HG03457 (cell line): ENCODE data around the gene SLC43A3.

Experiments used
- ATAC-seq: cut with Tn5 transposase; IDR thresholded peaks from one replicate; pipeline ENCODE4 v1.9.1; 2021; ENCODE audit warnings: moderate number of reproducible peaks; ENCODE audit not compliant: unreplicated experiment

The SLC43A3 gene

DNA sequence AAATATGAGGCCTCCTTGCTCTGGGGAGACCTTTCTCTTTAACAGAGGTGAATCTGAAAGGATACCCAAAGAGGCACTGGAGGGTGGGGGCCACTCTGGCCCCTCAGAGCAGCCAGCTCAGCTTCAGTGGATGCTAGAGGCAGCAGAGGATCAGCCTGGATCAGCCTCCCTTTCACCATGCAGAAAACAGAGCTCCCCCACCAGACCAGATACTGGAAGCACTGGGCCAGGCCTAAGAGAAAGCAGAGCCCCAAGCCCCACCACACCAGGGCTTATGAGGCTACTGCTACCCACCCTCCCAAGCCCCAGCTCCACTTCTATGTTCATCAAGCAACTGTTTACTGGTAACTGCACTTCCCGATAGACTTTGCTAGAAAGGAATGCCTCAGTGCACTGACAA, 4.0 kb upstream of the SLC43A3 start:
- no peak for ATAC-seq

DNA sequence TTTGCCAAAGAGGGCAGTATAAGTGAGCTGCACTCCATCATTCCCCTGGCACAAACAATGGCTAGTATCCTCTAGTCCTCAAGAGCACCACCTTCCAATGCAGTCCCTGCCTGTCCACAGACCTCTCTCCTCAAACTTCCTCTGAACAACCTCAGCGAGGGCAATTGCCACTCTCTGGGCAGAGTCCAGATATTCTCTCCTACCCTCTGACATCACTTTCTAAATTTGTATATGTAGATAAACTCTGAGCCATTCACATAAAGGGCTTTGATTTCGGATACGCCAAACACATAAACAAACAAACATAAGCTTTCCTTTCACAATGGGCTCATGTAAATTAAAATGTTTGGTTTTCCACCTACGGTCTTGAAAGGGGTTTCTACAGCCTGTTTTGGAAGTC, 3.0 kb upstream of the SLC43A3 start:
- no peak for ATAC-seq

DNA sequence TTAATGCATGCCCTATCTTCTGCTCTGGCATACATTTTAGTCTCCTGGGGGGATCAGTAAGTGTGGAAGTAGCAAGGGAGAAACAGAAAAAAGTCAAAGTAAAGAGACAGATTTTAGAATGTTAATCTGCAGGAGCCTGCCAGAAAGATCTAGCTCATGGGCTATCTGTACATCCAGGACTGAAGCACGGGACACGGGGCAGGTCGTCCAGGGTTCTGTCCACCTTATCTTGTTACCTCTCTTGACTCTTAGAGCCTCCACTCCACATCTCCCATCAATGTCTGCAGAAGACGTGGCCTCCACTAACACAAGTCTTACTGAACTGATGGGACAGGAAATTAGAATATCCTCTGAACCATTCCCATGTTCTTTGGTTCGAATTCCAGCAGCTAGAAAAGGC, 1.7 kb upstream of the SLC43A3 start:
- ATAC-seq = no peak

DNA sequence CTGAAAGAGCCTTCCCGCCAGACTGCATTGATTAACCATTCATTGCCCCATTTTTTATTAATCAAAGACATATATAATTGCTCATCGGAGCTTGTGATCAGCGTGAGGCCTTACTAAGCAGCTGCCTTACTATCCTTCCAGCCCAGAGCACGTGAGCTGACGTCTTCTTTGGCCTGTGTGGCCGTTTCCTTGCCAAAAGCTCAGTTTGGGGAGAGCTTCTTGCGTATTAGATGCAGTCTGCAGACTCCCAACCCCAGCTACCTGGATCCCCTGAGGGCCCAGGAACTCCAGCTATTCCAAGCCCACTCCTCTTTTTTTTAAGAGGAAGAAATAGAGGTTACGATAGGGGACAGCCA, 784 bp upstream of the SLC43A3 start:
- no peak for ATAC-seq

DNA sequence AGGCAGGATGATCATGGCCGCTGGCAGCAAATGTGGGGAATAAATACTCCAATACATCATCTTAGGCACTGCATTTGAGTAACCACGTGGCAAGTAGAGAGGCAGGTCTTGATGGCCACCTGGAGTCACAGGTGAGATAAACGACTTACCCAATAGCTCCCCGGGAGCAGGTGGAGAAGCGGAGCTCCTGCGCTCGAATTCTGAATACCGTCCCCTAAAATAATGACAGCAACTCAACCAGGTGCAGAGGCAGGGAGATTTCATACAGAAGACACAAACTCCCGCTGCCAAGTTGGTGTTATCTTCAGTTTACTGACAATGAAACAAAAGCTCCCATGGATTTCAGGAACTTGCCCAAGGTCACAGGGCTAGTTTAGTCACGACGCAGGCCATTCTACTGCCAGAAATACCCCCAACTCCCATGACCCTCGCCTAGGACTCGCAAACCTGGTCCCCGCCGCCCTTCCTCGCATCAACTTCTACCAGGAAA, 437 bp downstream of the SLC43A3 start:
- no peak for ATAC-seq

DNA sequence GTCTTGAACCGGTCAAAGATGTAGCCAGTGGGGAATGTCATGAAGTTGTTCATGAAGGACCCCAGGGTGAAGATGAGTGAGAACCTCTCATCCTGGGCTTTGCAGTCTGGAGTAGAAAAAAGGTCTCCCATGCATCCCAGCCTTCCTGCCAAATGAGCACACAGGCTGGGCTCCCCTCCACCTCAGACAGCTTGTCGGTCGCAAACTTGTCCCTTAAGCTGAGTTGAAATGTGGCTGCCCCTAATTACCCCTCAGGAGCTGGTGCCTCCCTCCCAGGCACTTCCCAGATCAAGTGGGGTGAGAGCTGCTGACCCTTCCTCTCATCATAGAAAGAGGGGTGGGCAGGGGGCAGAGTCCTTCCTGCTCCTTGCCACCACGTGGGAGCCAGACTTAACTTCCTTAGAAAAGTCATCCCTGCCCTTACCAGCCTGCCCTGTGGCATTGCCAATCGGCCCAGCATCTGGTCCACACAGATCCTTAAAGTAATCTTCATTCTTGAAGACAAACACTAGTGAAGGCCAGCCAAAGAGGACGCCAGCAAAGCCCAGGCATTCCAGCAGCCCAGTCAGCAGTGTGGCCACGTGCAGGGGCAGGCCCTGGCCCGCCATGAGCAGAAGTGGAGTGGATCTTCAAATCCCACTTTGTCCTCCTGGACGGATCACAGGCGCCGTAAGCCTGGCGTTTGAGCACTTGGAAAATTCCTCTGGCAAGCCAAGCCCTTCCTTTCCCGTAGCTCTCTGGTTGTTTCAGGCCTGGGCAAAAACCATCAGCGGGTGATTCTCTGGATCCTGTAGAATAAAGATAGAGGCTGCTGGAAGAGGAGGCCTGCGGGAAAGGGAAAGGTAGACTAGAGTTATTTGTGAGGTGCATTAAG, 1.1 kb downstream of the SLC43A3 start:
- no peak for ATAC-seq

DNA sequence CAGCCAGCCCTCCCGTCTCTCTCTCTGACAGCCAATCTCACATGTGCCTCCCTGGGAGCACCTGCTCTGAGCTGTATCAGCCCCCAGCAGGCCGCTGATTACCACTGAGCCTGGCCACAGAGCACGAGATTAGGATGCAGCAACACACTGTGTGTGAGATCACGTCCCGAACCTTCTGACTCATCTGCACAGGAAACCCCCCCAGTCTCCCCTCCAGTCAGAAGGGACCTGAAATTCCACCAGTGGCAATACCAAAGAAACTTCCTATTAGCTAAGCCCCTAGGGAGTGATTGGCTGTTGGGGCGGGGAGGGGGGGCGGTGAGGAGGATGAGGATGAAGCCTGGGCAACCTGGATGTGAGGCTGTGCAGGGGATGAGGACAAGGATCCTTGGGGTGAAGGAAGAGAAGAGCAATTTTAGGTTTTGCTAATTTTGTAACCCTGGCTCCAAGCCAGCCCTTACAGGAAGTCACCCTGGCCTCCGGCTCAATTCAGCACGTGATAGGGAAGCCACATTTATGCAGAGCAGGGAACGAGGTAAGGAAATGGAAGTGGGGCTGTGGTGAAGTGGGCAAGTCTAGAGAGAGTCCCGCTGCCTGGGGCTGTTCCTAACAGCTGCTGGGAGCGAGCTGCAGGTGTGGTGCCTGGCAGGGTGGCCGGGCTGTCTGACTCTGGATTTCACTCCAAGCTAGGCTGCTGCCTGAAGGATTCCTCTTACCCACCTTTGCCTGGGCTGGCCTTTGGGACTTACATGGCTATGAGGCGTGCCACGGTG, 1.9 kb downstream of the SLC43A3 start:
- ATAC-seq = peak; percentile 92

DNA sequence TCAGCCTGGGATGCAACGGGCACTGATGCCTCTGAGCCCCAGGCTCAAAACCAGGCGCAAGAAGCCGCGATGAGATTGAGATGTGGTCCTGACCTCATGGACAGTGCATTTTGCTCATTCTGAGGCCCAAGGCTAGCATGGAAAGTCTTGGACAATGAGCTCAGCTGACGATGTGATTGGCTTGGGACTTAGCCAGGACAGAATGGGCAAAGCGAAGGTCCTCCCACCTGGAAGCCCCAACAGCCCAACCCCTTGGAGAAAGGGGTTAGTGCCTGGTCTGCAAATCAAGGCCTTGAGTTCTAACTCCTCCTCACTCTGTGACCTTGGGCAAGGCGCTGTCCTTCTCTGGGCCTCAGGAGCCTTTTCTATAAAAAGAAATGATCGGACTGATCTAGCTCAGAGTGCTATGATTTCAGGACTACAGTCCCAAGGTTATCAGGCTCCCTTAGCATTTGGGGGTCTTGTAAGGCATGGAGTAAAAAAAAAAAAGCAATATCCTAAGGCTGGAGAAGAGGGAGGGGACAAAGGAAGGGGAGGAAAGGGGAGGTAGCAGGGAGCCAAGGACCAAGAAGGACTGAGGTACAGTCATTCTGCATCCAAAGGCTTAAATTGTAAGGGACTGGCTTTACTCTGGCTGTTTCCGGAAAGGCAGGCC, 2.7 kb downstream of the SLC43A3 start:
- ATAC-seq = no peak

DNA sequence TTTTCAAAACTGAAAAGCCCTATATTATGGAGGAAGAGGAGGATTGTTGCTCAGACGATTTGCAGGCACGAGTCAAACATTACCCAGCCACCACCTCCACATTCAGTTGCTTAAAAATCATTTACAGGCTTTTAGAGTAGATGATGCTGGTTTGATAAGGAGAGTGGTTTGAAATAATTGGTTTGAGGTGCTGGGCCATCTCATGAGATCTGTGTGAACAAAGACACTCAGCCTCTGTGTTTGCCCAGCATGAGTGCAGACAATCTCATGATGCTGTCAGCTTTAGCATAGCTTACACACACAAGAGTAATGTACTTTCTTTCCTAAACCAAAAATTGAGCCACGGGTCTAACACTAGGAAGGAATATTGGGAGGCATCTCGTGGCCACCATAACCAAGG, 4.3 kb downstream of the SLC43A3 start:
- ATAC-seq = no peak

DNA sequence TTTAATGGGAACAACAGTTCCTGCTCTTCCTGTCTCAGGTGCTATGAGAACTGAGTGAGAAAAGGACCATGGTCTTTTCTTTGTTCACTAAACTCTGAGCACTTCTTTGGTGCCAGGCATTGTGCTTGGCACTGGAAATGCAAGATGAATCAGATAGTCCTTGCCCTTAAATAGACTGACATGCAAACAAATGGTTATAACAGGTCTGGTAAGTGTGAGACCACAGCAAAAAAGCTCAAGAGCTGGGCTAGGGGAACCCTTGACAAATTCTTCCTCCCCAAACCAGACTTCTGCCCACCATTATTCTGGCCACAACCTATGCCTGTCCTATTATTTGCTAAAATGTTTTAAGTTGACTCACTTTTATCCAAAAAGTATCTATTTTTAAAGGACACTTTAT, 5.1 kb downstream of the SLC43A3 start:
- no peak for ATAC-seq

DNA sequence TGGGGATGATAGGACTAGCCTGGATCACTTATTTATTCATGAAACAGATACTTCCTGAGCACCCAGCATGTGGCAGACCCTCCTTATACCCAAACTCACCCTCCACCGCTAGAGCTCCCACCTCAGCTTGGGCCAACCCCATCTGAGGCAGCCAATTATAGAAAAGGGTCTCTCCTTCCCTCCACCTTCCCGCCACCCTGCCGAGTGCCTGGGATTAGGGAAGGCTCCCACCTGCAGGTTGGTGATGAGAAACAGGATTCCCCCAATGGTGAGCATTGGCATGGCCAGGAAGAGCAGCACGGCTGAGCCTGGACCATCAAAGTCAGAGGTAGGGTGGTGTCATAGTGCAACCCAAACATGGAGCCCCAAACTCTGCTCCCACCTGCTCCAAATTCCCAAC, 5.9 kb downstream of the SLC43A3 start:
- no peak for ATAC-seq

DNA sequence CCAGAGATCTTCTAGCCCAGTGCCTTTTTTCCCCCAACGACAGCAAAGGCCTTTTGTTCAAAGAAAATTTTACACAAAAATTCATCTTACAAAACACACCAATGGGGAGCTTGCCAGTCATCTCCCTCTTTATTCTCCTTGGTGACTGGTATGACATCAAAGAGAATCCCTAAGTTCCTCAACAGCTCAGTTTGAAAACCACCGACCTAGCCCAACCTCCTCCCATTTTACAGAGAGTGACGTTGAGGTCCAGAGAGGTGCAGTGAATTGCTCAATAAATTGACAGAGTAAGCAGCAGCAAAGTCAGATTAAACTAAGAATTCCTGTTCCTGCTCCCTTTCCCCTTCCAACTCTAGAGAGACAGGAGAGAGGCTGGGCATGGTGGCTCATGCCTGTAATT, 7.8 kb downstream of the SLC43A3 start:
- ATAC-seq = no peak

DNA sequence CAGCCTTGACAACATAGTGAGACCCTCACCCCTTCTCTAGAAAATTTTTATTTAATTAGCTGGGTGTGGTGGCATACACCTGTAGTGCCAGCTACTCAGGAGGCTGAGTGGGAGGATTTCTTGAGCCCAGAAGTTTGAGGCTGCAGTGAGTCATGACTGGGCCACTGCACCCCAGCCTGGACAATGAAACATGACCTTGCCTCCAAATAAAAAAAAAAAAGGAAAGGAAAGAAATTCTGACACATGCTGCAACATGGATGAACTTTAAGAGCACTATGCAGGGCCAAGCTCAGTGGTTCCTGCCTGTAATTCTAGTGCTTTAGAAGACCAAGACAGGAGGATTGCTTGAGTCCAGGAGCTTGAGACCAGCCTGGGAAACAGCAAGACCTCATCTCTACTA, 8.8 kb downstream of the SLC43A3 start:
- no peak for ATAC-seq

DNA sequence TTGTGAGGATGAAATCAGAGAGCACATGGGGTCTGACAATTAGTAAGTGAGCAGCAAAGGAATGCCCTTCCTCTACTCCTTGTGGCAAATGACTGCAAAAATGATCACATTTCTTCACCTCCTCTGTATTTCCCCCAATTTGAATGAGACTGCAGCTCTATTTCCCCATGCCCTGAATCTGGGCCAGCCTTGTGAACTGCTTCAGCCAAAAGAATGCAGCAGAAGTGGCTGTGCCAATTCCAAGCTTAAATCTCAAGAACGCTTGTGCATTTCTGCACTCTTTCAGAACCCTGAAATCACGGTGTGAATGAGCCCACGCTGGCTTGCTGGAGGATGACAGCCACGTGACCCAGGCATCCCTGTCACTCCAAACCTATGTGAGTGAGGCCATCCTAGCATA, 9.9 kb downstream of the SLC43A3 start:
- ATAC-seq = no peak

DNA sequence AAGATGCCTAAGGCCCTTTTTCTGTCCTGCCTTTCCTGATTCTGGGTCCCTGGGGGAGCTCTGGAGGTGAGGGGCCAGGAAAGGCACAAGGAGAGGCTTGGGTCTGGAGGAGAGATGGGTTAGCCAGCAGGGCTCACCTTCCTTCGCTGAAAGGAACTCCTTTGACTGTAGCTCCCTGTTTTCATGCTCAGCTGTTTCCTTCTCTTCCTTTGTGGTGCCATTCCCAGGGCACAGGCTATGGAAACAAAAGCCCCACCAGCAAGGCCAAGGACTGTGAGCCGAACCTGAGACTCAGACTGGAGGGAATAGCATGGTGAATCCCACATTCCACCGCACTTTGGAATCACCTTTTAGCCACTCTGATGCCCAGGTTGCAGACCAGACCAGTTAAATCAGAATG, 10.5 kb downstream of the SLC43A3 start:
- no peak for ATAC-seq

DNA sequence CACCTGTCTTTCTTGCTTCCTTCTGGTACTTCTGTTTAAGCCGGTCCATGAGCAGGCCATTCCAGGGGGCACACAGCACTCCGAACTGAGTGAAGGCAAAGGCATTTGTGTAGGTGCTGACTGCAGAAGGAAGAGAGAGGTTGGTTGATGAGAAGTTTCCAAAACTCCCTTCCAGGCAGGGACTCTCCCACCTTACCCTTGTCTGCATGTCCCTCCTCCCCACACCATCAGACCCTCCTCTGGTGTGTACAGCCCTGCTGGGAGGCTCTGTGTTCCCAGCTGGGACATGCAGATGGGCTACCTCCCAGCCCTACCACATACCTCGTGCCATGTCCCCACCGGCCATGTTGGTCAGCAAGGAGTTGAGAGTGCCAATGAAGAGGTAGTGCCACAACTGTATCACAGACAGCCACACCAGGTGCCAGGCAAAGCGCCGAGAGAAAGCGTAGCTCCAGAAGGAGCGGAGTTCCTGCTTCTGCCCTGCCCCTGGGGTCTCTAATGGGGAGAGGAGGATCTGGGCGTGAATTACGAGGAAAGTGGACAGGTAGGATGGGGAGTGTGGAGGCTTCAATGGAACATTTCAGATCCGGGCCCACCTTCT, 12.2 kb downstream of the SLC43A3 start:
- no peak for ATAC-seq

DNA sequence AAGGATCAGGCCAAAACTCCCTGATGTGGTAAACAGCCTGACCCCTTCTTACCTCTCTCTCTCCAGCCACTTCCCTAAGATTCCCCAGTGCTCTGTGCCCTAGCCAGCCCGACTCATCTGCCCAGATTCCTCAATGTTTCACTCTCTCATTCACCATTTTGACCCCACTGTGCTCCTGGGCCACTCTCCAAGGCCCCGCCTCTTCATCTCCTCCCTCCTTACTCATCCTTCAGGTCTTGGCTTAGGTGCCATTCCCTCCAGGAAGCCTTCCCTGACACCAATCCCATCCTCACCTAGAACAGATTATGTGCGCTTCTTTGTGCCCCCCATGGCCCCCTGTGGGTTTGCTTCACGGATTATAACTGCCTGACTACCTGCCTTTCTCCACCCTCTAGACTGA, 13.2 kb downstream of the SLC43A3 start:
- no peak for ATAC-seq

DNA sequence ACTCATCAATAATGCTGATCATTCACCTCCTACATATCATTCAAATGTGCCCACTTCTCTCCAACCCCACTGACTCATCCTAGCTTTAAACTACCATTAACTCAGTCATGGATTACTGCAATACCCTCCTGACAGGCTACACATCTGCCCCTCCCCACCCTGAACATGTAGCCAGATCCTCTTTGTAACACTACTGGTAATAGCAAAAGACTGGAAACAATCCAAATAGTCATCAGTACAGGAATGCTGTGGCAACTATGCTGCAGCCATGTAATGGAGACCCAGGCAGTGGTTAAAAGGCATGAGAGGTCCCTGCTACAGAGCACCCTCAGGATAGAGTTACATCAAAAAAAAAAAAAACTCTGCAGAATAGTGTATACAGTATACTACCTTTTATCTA, 16.6 kb downstream of the SLC43A3 start:
- no peak for ATAC-seq

DNA sequence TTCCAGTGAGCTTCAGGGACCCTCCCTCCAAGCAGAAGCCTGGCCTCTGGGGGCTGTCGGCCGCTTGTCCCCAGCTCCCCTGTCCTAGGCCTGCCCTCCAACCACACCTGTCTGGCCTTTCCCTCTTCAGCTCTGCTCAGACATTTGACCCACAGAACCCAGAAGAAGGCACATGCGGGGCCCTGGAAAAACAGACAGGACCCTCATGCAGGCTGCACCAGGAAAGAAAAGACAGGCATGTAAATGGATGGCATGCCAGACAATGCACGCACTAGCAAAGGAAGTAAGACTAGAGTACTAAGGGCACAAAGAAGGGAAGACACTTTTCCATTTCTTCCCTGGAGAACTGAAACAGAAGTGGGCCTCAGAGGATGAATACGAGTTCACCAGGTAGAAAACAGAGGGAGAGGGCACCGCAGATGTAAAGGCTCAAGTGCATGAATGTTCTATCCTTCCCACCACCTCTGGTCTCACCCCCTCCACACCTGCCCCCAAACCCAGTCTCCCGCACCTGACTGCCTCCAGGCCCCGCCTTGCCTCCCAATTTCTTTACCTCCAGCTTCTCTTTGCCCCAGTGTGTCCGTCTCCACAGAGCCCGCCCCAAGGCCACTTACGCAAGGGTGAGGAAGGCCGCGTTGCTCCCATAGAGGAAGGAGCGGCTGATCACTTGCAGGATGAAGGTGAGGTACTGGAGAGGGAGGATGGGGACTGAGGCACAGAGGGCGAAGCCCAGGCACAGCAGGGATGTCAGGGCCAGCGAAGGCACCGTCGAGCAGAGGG, 17.4 kb downstream of the SLC43A3 start:
- no peak for ATAC-seq

DNA sequence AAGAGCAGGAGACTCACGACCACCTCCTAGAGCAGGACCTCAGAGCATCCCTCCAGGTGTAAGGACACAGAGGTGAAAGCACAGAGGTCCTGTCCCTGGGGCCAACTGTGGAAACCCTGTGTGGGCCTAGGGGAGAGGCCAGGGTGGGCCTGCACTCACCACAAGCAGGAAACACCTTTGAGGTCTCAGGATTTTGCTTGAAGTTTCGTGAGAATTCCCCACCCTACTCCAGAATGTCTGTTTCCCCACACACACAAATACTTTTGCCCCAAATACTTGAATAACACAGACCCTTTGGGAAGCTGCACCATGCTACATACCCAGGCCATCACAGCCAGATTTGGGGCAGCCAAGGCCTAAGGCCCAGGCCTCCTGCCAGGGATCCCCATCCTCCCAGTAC, 18.1 kb downstream of the SLC43A3 start:
- no peak for ATAC-seq
